Measurements from ENCODE around the gene EDAR. TPM values are rescaled to one million over a fixed set of nuclear protein-coding genes. Genes with fewer than 3 reads are reported as not detected.

Gene EDAR
- total RNA-seq, 5 donors from 2014 or later (not counting 1 experiment from before 2014, with no cell fraction given) = 5.2 to 15.6 (median 7.4) TPM

DNA sequence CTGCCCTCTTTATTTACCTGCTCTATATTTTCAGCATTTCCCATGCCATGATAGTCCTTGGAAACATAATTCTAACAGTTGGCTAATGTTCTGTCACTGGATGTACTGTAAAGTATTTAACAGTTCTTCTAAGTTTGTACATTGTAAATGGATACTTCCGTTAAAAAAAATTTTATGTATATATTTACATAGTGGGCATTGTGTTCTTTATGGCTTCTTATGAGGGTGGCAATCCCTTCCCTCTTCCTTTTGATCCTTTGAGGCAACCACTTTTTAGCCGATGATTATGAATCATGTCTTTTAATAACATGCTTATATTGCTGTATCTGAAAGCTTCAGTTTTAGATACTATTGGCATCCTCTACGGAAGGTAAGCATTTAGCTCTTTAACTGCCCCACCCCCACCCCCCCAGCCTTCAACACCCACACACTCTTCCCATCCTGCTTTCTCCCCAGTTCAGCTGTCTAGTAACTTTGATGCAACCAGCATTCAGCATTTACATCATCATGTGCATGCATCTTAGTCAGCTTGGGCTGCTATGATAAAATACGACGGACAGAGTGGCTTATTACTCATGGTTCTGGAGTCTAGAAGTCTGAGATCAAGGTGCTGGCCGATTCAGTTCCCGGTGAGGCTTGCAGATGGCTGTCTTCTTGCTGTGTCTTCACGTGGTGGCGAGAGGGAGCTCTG, 21.0 kb upstream of the EDAR start:
- no peaks in the 10 kb centered on the region for H3K36me3 Mint-ChIP-seq
- H3K27ac Mint-ChIP-seq = no peak overlapping the region
- no peaks in the 10 kb centered on the region for H3K9me3 Mint-ChIP-seq
- ChIA-PET CTCF (interaction anchor here (0.7 kb wide), 2 partner anchors 12 to 22 kb away, joined by 3 read pairs; no protein-coding TSS in a partner anchor), POLR2A (no interaction called here)
- Histone ChIP-seq H3K9me3 (no peaks in the 10 kb centered on the region), H3K4me3 (ENCODE audit: control insufficient read depth in 1 of 2, extremely low read depth in 1 of 2, low read length in 1 of 2) (no peak overlapping the region), H3K27ac (ENCODE audit: low read length) (no peak overlapping the region), H3K4me1 (ENCODE audit: control insufficient read depth in 1 of 2, extremely low read depth in 1 of 2, insufficient read depth in 2 of 2, low read length in 2 of 2) (peaks cover 4 to 7% of the 10 kb centered on the region in 2 experiments), H3K27me3 (replicated peaks in 1 of 2; ENCODE audit: control insufficient read depth in 2 of 2, extremely low read depth in 1 of 2, insufficient read depth in 2 of 2, low read length in 1 of 2) (no peaks in the 10 kb centered on the region), H3K36me3 (ENCODE audit: control insufficient read depth in 2 of 2, extremely low read depth in 1 of 2, insufficient read depth in 1 of 2, low read length in 1 of 2) (no peaks in the 10 kb centered on the region)
- ATAC-seq (replicated peaks in 1 of 4) = peak in 1 of 4 experiments; percentile 48
- H3K4me3 Mint-ChIP-seq = no peak overlapping the region
- no peaks in the 10 kb centered on the region for H3K27me3 Mint-ChIP-seq
- H3K4me1 Mint-ChIP-seq = peaks cover 7 to 40% (median 21%) of the 10 kb centered on the region in 3 donors
- 46% methylated on average over 3 of the region's 9 CpGs for WGBS (ENCODE audit: insufficient coverage)
- DNase-seq = no peak

DNA sequence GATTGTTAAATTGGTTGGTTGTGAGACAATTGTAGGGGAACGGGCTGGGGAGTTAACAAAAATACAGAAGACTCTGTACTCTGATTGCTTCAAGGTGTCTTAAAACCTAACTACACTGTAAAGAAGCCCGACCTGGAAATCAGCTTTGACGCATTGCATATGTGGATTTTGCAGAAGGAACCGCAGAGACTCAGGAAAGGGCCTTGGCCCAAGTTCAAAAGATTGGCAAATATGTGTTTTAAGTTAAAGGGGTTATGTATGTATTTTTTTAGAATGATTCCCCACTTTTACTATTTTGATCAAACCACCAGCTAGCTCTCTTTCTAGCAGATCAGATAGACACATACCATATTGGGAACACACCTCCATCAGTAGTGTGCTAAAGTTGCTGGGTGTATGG, 18.0 kb upstream of the EDAR start:
- H3K27ac Mint-ChIP-seq = no peak overlapping the region
- no peak overlapping the region for H3K4me3 Mint-ChIP-seq
- peaks cover 4 to 7% of the 10 kb centered on the region in 2 experiments for H3K4me1 ChIP-seq (ENCODE audit: control insufficient read depth in 1 of 2, extremely low read depth in 1 of 2, insufficient read depth in 2 of 2, low read length in 2 of 2)
- WGBS (ENCODE audit: insufficient coverage) = 100% methylated on average over 1 of the region's 4 CpGs
- no peaks in the 10 kb centered on the region for H3K27me3 Mint-ChIP-seq
- no peaks in the 10 kb centered on the region for H3K36me3 ChIP-seq (ENCODE audit: control insufficient read depth in 2 of 2, extremely low read depth in 1 of 2, insufficient read depth in 1 of 2, low read length in 1 of 2)
- H3K36me3 Mint-ChIP-seq = no peaks in the 10 kb centered on the region
- no peak for DNase-seq
- POLR2A ChIA-PET = no interaction called here
- no peak overlapping the region for H3K27ac ChIP-seq (ENCODE audit: low read length)
- H3K4me1 Mint-ChIP-seq = peaks cover 11 to 52% (median 24%) of the 10 kb centered on the region in 3 donors
- CTCF ChIA-PET = no interaction called here
- no peak for ATAC-seq (replicated peaks in 1 of 4)
- H3K4me3 ChIP-seq (ENCODE audit: control insufficient read depth in 1 of 2, extremely low read depth in 1 of 2, low read length in 1 of 2) = no peak overlapping the region
- H3K27me3 ChIP-seq (replicated peaks in 1 of 2; ENCODE audit: control insufficient read depth in 2 of 2, extremely low read depth in 1 of 2, insufficient read depth in 2 of 2, low read length in 1 of 2) = no peaks in the 10 kb centered on the region
- no peaks in the 10 kb centered on the region for H3K9me3 ChIP-seq
- no peaks in the 10 kb centered on the region for H3K9me3 Mint-ChIP-seq

DNA sequence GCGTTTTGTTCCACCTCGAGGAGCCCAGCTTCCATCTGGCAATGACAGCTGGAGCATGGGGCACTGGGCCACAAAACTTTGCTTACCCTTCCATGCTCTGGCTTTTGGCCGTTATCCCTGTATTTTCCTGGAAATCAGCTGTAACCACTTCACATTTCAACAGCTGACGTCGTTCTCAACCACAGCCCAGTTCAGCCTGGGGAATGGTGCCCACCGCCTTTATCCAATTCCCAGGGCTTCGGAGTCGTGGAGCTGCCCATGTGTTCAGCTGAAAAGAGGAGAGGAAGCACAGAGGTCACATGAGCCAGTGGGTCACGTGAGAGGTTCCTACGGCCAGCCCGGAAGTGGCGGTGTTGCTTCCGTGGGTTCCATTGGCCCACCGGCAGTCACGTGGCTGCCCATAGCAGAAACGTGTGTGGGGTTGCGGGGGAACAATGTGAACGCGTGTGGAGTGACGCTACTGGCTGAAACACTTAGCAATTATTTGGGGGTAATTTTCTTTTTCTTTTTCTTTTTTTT, 16.7 kb upstream of the EDAR start:
- Histone ChIP-seq H3K36me3 (ENCODE audit: control insufficient read depth in 2 of 2, extremely low read depth in 1 of 2, insufficient read depth in 1 of 2, low read length in 1 of 2) (no peaks in the 10 kb centered on the region), H3K4me1 (ENCODE audit: control insufficient read depth in 1 of 2, extremely low read depth in 1 of 2, insufficient read depth in 2 of 2, low read length in 2 of 2) (peaks cover 11 to 14% of the 10 kb centered on the region in 2 experiments), H3K27me3 (replicated peaks in 1 of 2; ENCODE audit: control insufficient read depth in 2 of 2, extremely low read depth in 1 of 2, insufficient read depth in 2 of 2, low read length in 1 of 2) (no peaks in the 10 kb centered on the region), H3K9me3 (no peaks in the 10 kb centered on the region), H3K27ac (ENCODE audit: low read length) (no peak overlapping the region), H3K4me3 (ENCODE audit: control insufficient read depth in 1 of 2, extremely low read depth in 1 of 2, low read length in 1 of 2) (no peak overlapping the region)
- Mint-ChIP-seq H3K4me3 (no peak overlapping the region), H3K9me3 (no peaks in the 10 kb centered on the region), H3K27ac (no peak overlapping the region), H3K27me3 (no peaks in the 10 kb centered on the region), H3K36me3 (no peaks in the 10 kb centered on the region), H3K4me1 (peaks cover 18 to 57% (median 31%) of the 10 kb centered on the region in 3 donors)
- DNase-seq (no peak), ATAC-seq (replicated peaks in 1 of 4) (no peak)
- ChIA-PET CTCF (no interaction called here), POLR2A (no interaction called here)
- 92% methylated on average over 12 of the region's 20 CpGs for WGBS (ENCODE audit: insufficient coverage)

DNA sequence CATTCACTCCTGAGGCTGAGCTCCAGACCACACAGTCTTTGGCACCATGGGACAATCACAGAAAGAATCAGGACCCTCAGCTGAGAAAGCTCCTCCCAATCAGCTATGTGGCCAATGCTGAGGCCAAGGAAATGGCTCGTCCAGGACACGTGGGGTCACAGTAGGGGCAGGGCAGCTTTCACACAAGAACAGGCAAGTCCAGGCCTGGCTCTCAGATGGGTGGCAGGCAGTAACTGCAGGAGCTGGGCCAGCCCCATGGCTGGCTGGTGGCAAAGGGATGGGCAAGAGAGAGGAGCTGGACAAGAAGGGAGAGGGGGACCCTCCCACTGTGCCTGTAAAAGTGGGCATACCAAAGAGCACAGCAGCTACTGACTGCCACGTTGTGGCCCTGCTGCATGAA, 12.2 kb upstream of the EDAR start:
- H3K4me1 Mint-ChIP-seq = peaks cover 18 to 49% (median 20%) of the 10 kb centered on the region in 3 donors
- no peaks in the 10 kb centered on the region for H3K9me3 ChIP-seq
- H3K27ac Mint-ChIP-seq = peak overlapping the region; percentile 39 to 42
- H3K4me1 ChIP-seq (ENCODE audit: control insufficient read depth in 1 of 2, extremely low read depth in 1 of 2, insufficient read depth in 2 of 2, low read length in 2 of 2) = peaks cover 9 to 13% of the 10 kb centered on the region in 2 experiments
- no peak for DNase-seq
- ChIA-PET POLR2A (interaction anchor here in 1 of 2 donors (1.0 kb wide), 1 partner anchor 243 kb away, joined by 3 read pairs; no protein-coding TSS in a partner anchor), CTCF (no interaction called here)
- ATAC-seq (replicated peaks in 1 of 4) = no peak
- peak overlapping the region in 1 of 3 donors; percentile 37 for H3K4me3 Mint-ChIP-seq
- WGBS (ENCODE audit: insufficient coverage) = 61% methylated on average over 3 of the region's 3 CpGs
- H3K27me3 ChIP-seq (replicated peaks in 1 of 2; ENCODE audit: control insufficient read depth in 2 of 2, extremely low read depth in 1 of 2, insufficient read depth in 2 of 2, low read length in 1 of 2) = no peaks in the 10 kb centered on the region
- no peaks in the 10 kb centered on the region for H3K36me3 ChIP-seq (ENCODE audit: control insufficient read depth in 2 of 2, extremely low read depth in 1 of 2, insufficient read depth in 1 of 2, low read length in 1 of 2)
- no peaks in the 10 kb centered on the region for H3K36me3 Mint-ChIP-seq
- H3K9me3 Mint-ChIP-seq = no peaks in the 10 kb centered on the region
- H3K27ac ChIP-seq (ENCODE audit: low read length) = no peak overlapping the region
- no peaks in the 10 kb centered on the region for H3K27me3 Mint-ChIP-seq
- H3K4me3 ChIP-seq (ENCODE audit: control insufficient read depth in 1 of 2, extremely low read depth in 1 of 2, low read length in 1 of 2) = no peak overlapping the region

- DNase-seq = no peak
Measured at GRCh38 chr2:109000738-109001137, 11.7 kb upstream of the EDAR start.

DNA sequence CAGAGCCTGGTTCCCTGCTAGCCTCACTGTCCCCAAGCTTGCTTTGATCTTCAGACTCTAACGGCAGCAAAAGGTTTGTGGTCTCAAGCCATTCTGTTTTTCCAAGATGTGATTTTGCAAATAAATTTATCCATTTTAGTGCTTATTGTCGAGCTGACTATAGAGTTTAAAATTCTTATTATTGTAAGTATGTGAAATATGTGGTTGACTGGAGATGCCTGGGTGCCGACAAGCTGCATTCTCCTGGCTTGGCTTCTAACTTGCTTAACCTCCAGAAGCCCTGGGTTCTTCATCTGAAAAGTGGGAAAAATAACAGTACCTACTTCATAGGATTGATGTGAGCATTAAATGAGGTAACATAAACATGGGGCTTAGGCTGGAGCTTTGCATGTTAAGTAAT, 9.9 kb upstream of the EDAR start:
- Histone ChIP-seq H3K9me3 (no peaks in the 10 kb centered on the region), H3K27ac (ENCODE audit: low read length) (no peak overlapping the region), H3K36me3 (ENCODE audit: control insufficient read depth in 2 of 2, extremely low read depth in 1 of 2, insufficient read depth in 1 of 2, low read length in 1 of 2) (no peaks in the 10 kb centered on the region), H3K4me3 (ENCODE audit: control insufficient read depth in 1 of 2, extremely low read depth in 1 of 2, low read length in 1 of 2) (no peak overlapping the region), H3K27me3 (replicated peaks in 1 of 2; ENCODE audit: control insufficient read depth in 2 of 2, extremely low read depth in 1 of 2, insufficient read depth in 2 of 2, low read length in 1 of 2) (no peaks in the 10 kb centered on the region), H3K4me1 (ENCODE audit: control insufficient read depth in 1 of 2, extremely low read depth in 1 of 2, insufficient read depth in 2 of 2, low read length in 2 of 2) (peaks cover 9 to 13% of the 10 kb centered on the region in 2 experiments)
- ChIA-PET CTCF (no interaction called here), POLR2A (interaction anchor here in 1 of 2 donors (0.6 kb wide), 1 partner anchor 126 kb away, joined by 4 read pairs; no protein-coding TSS in a partner anchor)
- ATAC-seq (replicated peaks in 1 of 4) (no peak), DNase-seq (no peak)
- H3K9me3 Mint-ChIP-seq = no peaks in the 10 kb centered on the region
- H3K4me3 Mint-ChIP-seq = no peak overlapping the region
- WGBS (ENCODE audit: insufficient coverage) = 100% methylated on average over 1 of the region's 3 CpGs
- H3K36me3 Mint-ChIP-seq = no peaks in the 10 kb centered on the region
- peak overlapping the region in 1 of 2 donors; percentile 28 for H3K27ac Mint-ChIP-seq
- H3K4me1 Mint-ChIP-seq = peaks cover 18 to 36% (median 20%) of the 10 kb centered on the region in 3 donors
- no peaks in the 10 kb centered on the region for H3K27me3 Mint-ChIP-seq

More at GRCh38 chr2:109000738-109001137, 11.7 kb upstream of the EDAR start:
- POLR2A ChIA-PET = no interaction called here
- Mint-ChIP-seq H3K9me3 (no peaks in the 10 kb centered on the region), H3K27ac (peak overlapping the region; percentile 39 to 42), H3K4me1 (peaks cover 18 to 47% (median 20%) of the 10 kb centered on the region in 3 donors), H3K4me3 (peak overlapping the region in 1 of 3 donors; percentile 37), H3K36me3 (no peaks in the 10 kb centered on the region), H3K27me3 (no peaks in the 10 kb centered on the region)
- H3K27ac ChIP-seq (ENCODE audit: low read length) = no peak overlapping the region
- no peak overlapping the region for H3K4me3 ChIP-seq (ENCODE audit: control insufficient read depth in 1 of 2, extremely low read depth in 1 of 2, low read length in 1 of 2)
- CTCF ChIA-PET = no interaction called here
- no peaks in the 10 kb centered on the region for H3K27me3 ChIP-seq (replicated peaks in 1 of 2; ENCODE audit: control insufficient read depth in 2 of 2, extremely low read depth in 1 of 2, insufficient read depth in 2 of 2, low read length in 1 of 2)
- H3K9me3 ChIP-seq = no peaks in the 10 kb centered on the region
- peak; percentile 31 to 61 (median 49) for ATAC-seq (replicated peaks in 1 of 4)
- WGBS (ENCODE audit: insufficient coverage) = 64% methylated on average over 3 of the region's 4 CpGs
- no peaks in the 10 kb centered on the region for H3K36me3 ChIP-seq (ENCODE audit: control insufficient read depth in 2 of 2, extremely low read depth in 1 of 2, insufficient read depth in 1 of 2, low read length in 1 of 2)
- H3K4me1 ChIP-seq (ENCODE audit: control insufficient read depth in 1 of 2, extremely low read depth in 1 of 2, insufficient read depth in 2 of 2, low read length in 2 of 2) = peaks cover 9 to 13% of the 10 kb centered on the region in 2 experiments
